ENCODE data around the gene NKAIN1. TPM values are rescaled to one million over a fixed set of nuclear protein-coding genes. Genes with fewer than 3 reads are reported as not detected.
A peak's percentile ranks its signal among the peaks of the same experiment; 100 is the strongest.
"Not testable (repeated sequence)": the region's sequence is repeated elsewhere in the genome, so short reads cannot be mapped to it uniquely, and the experiment has no call there.

Gene NKAIN1
- total and polyA plus RNA-seq, 9 donors = 1.1 to 2.6 (median 1.8) TPM

GRCh38 chr1:31199949-31200348 lies 39.7 kb downstream of the NKAIN1 start:
- no peak for DNase-seq
- H3K36me3 ChIP-seq (ENCODE audit: control insufficient read depth, insufficient read depth, low read length) = no peaks in the 10 kb centered on the region
- WGBS (ENCODE audit: insufficient coverage) = 71% methylated on average over 16 of the region's 22 CpGs

DNA sequence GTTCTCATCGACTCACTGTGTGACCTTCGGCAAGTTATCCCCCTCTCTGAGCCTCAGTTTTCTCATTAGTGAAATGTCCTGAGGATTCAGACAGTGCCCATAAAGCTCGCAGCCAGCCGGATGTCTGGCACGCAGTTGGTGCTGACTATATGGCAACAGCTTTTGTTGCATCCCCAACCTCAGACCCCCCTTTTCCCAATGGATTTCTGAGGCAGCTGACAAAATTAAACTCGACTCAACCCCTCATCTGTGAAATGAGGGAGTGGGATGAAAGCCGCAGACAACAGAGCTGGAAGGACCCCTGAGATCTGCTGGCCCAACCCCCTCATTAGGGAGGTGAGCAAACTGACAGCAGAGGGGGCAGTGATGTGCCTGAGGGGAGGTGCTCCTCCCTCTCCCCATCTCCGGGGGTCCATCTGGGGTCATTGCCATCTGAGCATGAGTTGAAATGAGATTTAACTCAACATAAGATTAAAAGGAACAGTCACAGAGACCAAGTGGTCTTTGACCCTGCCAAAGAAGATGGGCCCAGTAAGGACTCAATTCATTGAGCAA lies 40.4 kb downstream of the NKAIN1 start:
- no peaks in the 10 kb centered on the region for H3K9me3 ChIP-seq (replicated peaks; ENCODE audit: control insufficient read depth, low read depth, low read length)
- no peak for DNase-seq
- no peaks in the 10 kb centered on the region for H3K36me3 ChIP-seq (ENCODE audit: control insufficient read depth, insufficient read depth, low read length)
- H3K27me3 ChIP-seq (ENCODE audit: control insufficient read depth, insufficient read depth, low read length) = no peaks in the 10 kb centered on the region
- H3K4me1 ChIP-seq (ENCODE audit: control insufficient read depth, insufficient read depth, low read length) = no peaks in the 10 kb centered on the region
- WGBS (ENCODE audit: insufficient coverage) = 72% methylated on average over 2 of the region's 8 CpGs
- H3K4me3 ChIP-seq (ENCODE audit: low read length) = no peak overlapping the region
- H3K27ac ChIP-seq (ENCODE audit: low read length) = no peak overlapping the region

More at GRCh38 chr1:31199949-31200348, 39.7 kb downstream of the NKAIN1 start:
- no peak overlapping the region for H3K27ac ChIP-seq (ENCODE audit: low read length)
- no peaks in the 10 kb centered on the region for H3K9me3 ChIP-seq (replicated peaks; ENCODE audit: control insufficient read depth, low read depth, low read length)
- no peak overlapping the region for H3K4me3 ChIP-seq (ENCODE audit: low read length)
- H3K27me3 ChIP-seq (ENCODE audit: control insufficient read depth, insufficient read depth, low read length) = no peaks in the 10 kb centered on the region
- H3K4me1 ChIP-seq (ENCODE audit: control insufficient read depth, insufficient read depth, low read length) = no peaks in the 10 kb centered on the region

GRCh38 chr1:31198600-31198999 lies 41.1 kb downstream of the NKAIN1 start:
- 27% methylated on average over 3 of the region's 7 CpGs for WGBS (ENCODE audit: insufficient coverage)
- H3K36me3 ChIP-seq (ENCODE audit: control insufficient read depth, insufficient read depth, low read length) = no peaks in the 10 kb centered on the region
- no peaks in the 10 kb centered on the region for H3K9me3 ChIP-seq (replicated peaks; ENCODE audit: control insufficient read depth, low read depth, low read length)
- no peak for DNase-seq
- no peaks in the 10 kb centered on the region for H3K27me3 ChIP-seq (ENCODE audit: control insufficient read depth, insufficient read depth, low read length)
- H3K27ac ChIP-seq (ENCODE audit: low read length) = no peak overlapping the region
- no peaks in the 10 kb centered on the region for H3K4me1 ChIP-seq (ENCODE audit: control insufficient read depth, insufficient read depth, low read length)
- no peak overlapping the region for H3K4me3 ChIP-seq (ENCODE audit: low read length)

DNA sequence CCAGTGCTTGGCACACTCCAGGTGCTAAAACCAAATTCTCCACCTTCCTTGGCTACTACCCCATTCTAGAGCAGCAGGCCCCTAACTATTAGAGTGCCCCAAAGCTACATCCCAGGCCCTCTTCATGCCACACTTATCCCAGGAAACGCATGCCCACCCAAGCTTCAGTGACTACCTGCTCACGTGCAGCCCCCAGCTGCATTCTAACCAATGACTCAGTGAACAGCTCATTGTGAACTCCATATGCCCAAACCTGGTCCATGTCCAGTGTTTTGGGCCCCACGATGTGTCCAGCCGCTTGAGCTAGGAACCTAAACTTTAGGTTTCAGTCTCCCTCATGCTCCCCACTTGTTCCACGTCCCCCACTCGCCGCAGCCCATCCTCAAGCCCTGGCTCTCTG lies 41.5 kb downstream of the NKAIN1 start:
- 82% methylated on average over 7 of the region's 7 CpGs for WGBS (ENCODE audit: insufficient coverage)
- Histone ChIP-seq H3K4me1 (ENCODE audit: control insufficient read depth, insufficient read depth, low read length) (no peaks in the 10 kb centered on the region), H3K4me3 (ENCODE audit: low read length) (no peak overlapping the region), H3K27me3 (ENCODE audit: control insufficient read depth, insufficient read depth, low read length) (no peaks in the 10 kb centered on the region), H3K36me3 (ENCODE audit: control insufficient read depth, insufficient read depth, low read length) (no peaks in the 10 kb centered on the region), H3K27ac (ENCODE audit: low read length) (no peak overlapping the region), H3K9me3 (replicated peaks; ENCODE audit: control insufficient read depth, low read depth, low read length) (no peaks in the 10 kb centered on the region)
- DNase-seq = no peak

- H3K27me3 ChIP-seq (ENCODE audit: control insufficient read depth, insufficient read depth, low read length) = no peaks in the 10 kb centered on the region
- H3K4me3 ChIP-seq (ENCODE audit: low read length) = no peak overlapping the region
- no peaks in the 10 kb centered on the region for H3K9me3 ChIP-seq (replicated peaks; ENCODE audit: control insufficient read depth, low read depth, low read length)
- no peak overlapping the region for H3K27ac ChIP-seq (ENCODE audit: low read length)
- no peaks in the 10 kb centered on the region for H3K36me3 ChIP-seq (ENCODE audit: control insufficient read depth, insufficient read depth, low read length)
- DNase-seq = no peak
- no peaks in the 10 kb centered on the region for H3K4me1 ChIP-seq (ENCODE audit: control insufficient read depth, insufficient read depth, low read length)
- WGBS (ENCODE audit: insufficient coverage) = 80% methylated on average over 1 of the region's 2 CpGs
These were observed 43.0 kb downstream of the NKAIN1 start for GRCh38 chr1:31196685-31197084.

- H3K27ac ChIP-seq (ENCODE audit: low read length); H3K9me3 ChIP-seq (replicated peaks; ENCODE audit: control insufficient read depth, low read depth, low read length); H3K4me3 ChIP-seq (ENCODE audit: low read length); DNase-seq; H3K27me3 ChIP-seq (ENCODE audit: control insufficient read depth, insufficient read depth, low read length); H3K4me1 ChIP-seq (ENCODE audit: control insufficient read depth, insufficient read depth, low read length); H3K36me3 ChIP-seq (ENCODE audit: control insufficient read depth, insufficient read depth, low read length): not testable (repeated sequence)
- 91% methylated on average over 10 of the region's 10 CpGs for WGBS (ENCODE audit: insufficient coverage)
These were observed 44.4 kb downstream of the NKAIN1 start for GRCh38 chr1:31195267-31195666.

- H3K9me3 ChIP-seq (replicated peaks; ENCODE audit: control insufficient read depth, low read depth, low read length) = no peaks in the 10 kb centered on the region
- H3K27me3 ChIP-seq (ENCODE audit: control insufficient read depth, insufficient read depth, low read length) = no peaks in the 10 kb centered on the region
- DNase-seq = no peak
- H3K4me3 ChIP-seq (ENCODE audit: low read length) = no peak overlapping the region
- WGBS (ENCODE audit: insufficient coverage) = 67% methylated on average over 1 of the region's 5 CpGs
- no peaks in the 10 kb centered on the region for H3K36me3 ChIP-seq (ENCODE audit: control insufficient read depth, insufficient read depth, low read length)
- H3K4me1 ChIP-seq (ENCODE audit: control insufficient read depth, insufficient read depth, low read length) = no peaks in the 10 kb centered on the region
- H3K27ac ChIP-seq (ENCODE audit: low read length) = no peak overlapping the region
These were observed 46.0 kb downstream of the NKAIN1 start for GRCh38 chr1:31193729-31194128.

- Histone ChIP-seq H3K27ac (ENCODE audit: low read length) (no peak overlapping the region), H3K4me1 (ENCODE audit: control insufficient read depth, insufficient read depth, low read length) (no peaks in the 10 kb centered on the region), H3K27me3 (ENCODE audit: control insufficient read depth, insufficient read depth, low read length) (no peaks in the 10 kb centered on the region), H3K4me3 (ENCODE audit: low read length) (no peak overlapping the region), H3K9me3 (replicated peaks; ENCODE audit: control insufficient read depth, low read depth, low read length) (no peaks in the 10 kb centered on the region), H3K36me3 (ENCODE audit: control insufficient read depth, insufficient read depth, low read length) (no peaks in the 10 kb centered on the region)
- DNase-seq = no peak
- no CpG with 5 or more reads among the region's 1 CpG for WGBS (ENCODE audit: insufficient coverage)
These were observed 48.4 kb downstream of the NKAIN1 start for GRCh38 chr1:31191281-31191680.

GRCh38 chr1:31189696-31190674 lies 49.7 kb downstream of the NKAIN1 start:
- H3K27ac ChIP-seq (ENCODE audit: low read length) = no peak overlapping the region
- no peak overlapping the region for H3K4me3 ChIP-seq (ENCODE audit: low read length)
- no peaks in the 10 kb centered on the region for H3K9me3 ChIP-seq (replicated peaks; ENCODE audit: control insufficient read depth, low read depth, low read length)
- H3K36me3 ChIP-seq (ENCODE audit: control insufficient read depth, insufficient read depth, low read length) = no peaks in the 10 kb centered on the region
- 100% methylated on average over 2 of the region's 4 CpGs for WGBS (ENCODE audit: insufficient coverage)
- no peak for DNase-seq
- H3K4me1 ChIP-seq (ENCODE audit: control insufficient read depth, insufficient read depth, low read length) = no peaks in the 10 kb centered on the region
- no peaks in the 10 kb centered on the region for H3K27me3 ChIP-seq (ENCODE audit: control insufficient read depth, insufficient read depth, low read length)

DNA sequence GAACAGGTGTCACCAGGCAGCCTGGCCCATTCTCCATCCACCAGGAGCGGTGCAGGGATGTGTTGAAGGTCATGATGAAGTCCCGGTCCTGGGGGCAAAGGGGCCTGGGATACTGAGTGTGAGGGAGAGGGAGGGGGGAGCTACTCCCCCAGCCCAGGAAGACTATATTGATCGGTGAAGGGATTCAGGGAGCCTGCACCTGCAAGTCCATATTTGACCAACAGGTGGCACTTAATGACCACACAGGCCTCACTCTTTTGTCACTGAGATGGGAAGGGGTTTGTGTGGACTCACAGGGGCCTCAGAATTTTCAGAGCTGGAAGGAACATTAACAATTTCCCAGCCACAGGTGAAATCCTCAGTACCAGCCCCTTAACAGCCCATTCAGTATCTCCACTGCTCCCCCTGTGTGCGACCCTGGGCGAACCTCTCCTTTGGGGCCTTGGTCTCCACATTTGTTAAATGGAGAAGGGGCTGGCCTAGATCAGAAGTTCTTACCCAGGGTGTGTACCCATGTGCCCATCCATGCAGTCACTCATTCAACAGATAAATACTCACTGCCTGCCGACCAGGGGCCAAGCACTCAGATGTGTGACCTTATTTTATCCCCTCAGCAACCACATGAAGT lies 55.6 kb downstream of the NKAIN1 start:
- Histone ChIP-seq H3K9me3 (replicated peaks; ENCODE audit: control insufficient read depth, low read depth, low read length) (no peaks in the 10 kb centered on the region), H3K27ac (ENCODE audit: low read length) (no peak overlapping the region), H3K4me3 (ENCODE audit: low read length) (no peak overlapping the region), H3K4me1 (ENCODE audit: control insufficient read depth, insufficient read depth, low read length) (peaks cover 13% of the 10 kb centered on the region), H3K27me3 (ENCODE audit: control insufficient read depth, insufficient read depth, low read length) (peaks cover 2% of the 10 kb centered on the region), H3K36me3 (ENCODE audit: control insufficient read depth, insufficient read depth, low read length) (no peaks in the 10 kb centered on the region)
- WGBS (ENCODE audit: insufficient coverage) = 76% methylated on average over 2 of the region's 6 CpGs
- peak; percentile 53 for DNase-seq
